Activated CD8-positive, alpha-beta T cell treated with anti-CD3 and anti-CD28 coated beads, Interleukin-2, amount 10 ng/mL, durations not matched to agents 7 days and 5 days (primary cell): ENCODE results near the gene HNRNPLL. TPM values are rescaled to one million over a fixed set of nuclear protein-coding genes. Genes with fewer than 3 reads are reported as not detected.

Source experiments
- ATAC-seq: fragments of 150-1000 bp; cut with Tn5 transposase; one replicate; pipeline ENCODE4 v1.10.0; 2021; ENCODE audit warnings: moderate library complexity
- CTCF ChIA-PET: fragments of 350-600 bp; sonication (Branson Sonifier 250); formaldehyde crosslinking; loops from one replicate; lab custom pipeline; 2021; ENCODE audit warnings: antibody characterized with exemption; lab: Charles Lee
- POLR2A ChIA-PET: fragments of 350-600 bp; sonication (Branson Sonifier 250); formaldehyde crosslinking; loops from one replicate; lab custom pipeline; 2021; ENCODE audit warnings: antibody characterized with exemption; lab: Charles Lee
- DNase-seq: peaks from one replicate; pipeline ENCODE4 v3.0.0-alpha.2; 2020
- H3K27ac Mint-ChIP-seq: one replicate; pipeline ENCODE4 v1.8.0; 2021; ENCODE audit warnings: mild to moderate bottlenecking, mixed read lengths
- H3K27me3 Mint-ChIP-seq: one replicate; pipeline ENCODE4 v1.8.0; 2021; ENCODE audit warnings: low read depth, mixed read lengths
- H3K36me3 Mint-ChIP-seq: one replicate; pipeline ENCODE4 v1.8.0; 2021; ENCODE audit warnings: low read depth, mixed read lengths
- H3K4me1 Mint-ChIP-seq: one replicate; pipeline ENCODE4 v1.8.0; 2021; ENCODE audit warnings: low read depth, mixed read lengths
- H3K4me3 Mint-ChIP-seq: one replicate; pipeline ENCODE4 v1.8.0; 2021; ENCODE audit warnings: mild to moderate bottlenecking, mixed read lengths
- H3K9me3 Mint-ChIP-seq: one replicate; pipeline ENCODE4 v1.8.0; 2022; ENCODE audit warnings: mixed read lengths; ENCODE audit not compliant: insufficient read depth
- total RNA-seq, 2 experiments: library from RNA; stranded (reverse); gene quantifications; one replicate each; pipeline ENCODE4 v1.2.3, GENCODE V29; 2021

Gene HNRNPLL
- total RNA-seq, 2 experiments from 2014 or later: 46.5 to 46.6 TPM

- no peaks in the 10 kb centered on the region for H3K9me3 Mint-ChIP-seq
- DNase-seq: no peak
- H3K4me1 Mint-ChIP-seq: peaks cover 2% of the 10 kb centered on the region
- no peak overlapping the region for H3K4me3 Mint-ChIP-seq
- no peaks in the 10 kb centered on the region for H3K36me3 Mint-ChIP-seq
- no peak for ATAC-seq
- ChIA-PET POLR2A (no interaction called here), CTCF (no interaction called here)
- H3K27ac Mint-ChIP-seq: no peak overlapping the region
- H3K27me3 Mint-ChIP-seq: peaks cover 48% of the 10 kb centered on the region
Measured at GRCh38 chr2:38529208-38529607, 73.5 kb downstream of the HNRNPLL start.

- H3K36me3 Mint-ChIP-seq: no peaks in the 10 kb centered on the region
- DNase-seq (no peak), ATAC-seq (no peak)
- ChIA-PET POLR2A (no interaction called here), CTCF (interaction anchor here (0.6 kb wide), 1 partner anchor 14 kb away, joined by 3 read pairs; no protein-coding TSS in a partner anchor)
- H3K27ac Mint-ChIP-seq: no peak overlapping the region
- no peak overlapping the region for H3K4me3 Mint-ChIP-seq
- peaks cover 2% of the 10 kb centered on the region for H3K4me1 Mint-ChIP-seq
- H3K9me3 Mint-ChIP-seq: no peaks in the 10 kb centered on the region
- peaks cover 43% of the 10 kb centered on the region for H3K27me3 Mint-ChIP-seq
Measured at GRCh38 chr2:38528534-38528933, 74.2 kb downstream of the HNRNPLL start.

- ChIA-PET CTCF (interaction anchor here (0.6 kb wide), 1 partner anchor 13 kb away, joined by 3 read pairs; no protein-coding TSS in a partner anchor), POLR2A (no interaction called here)
- ATAC-seq (peak; percentile 69), DNase-seq (peak; percentile 38)
- H3K4me3 Mint-ChIP-seq: no peak overlapping the region
- no peaks in the 10 kb centered on the region for H3K9me3 Mint-ChIP-seq
- H3K27ac Mint-ChIP-seq: no peak overlapping the region
- no peaks in the 10 kb centered on the region for H3K36me3 Mint-ChIP-seq
- H3K27me3 Mint-ChIP-seq: peaks cover 40% of the 10 kb centered on the region
- peaks cover 2% of the 10 kb centered on the region for H3K4me1 Mint-ChIP-seq
Measured at GRCh38 chr2:38528008-38528442, 74.7 kb downstream of the HNRNPLL start.

DNA sequence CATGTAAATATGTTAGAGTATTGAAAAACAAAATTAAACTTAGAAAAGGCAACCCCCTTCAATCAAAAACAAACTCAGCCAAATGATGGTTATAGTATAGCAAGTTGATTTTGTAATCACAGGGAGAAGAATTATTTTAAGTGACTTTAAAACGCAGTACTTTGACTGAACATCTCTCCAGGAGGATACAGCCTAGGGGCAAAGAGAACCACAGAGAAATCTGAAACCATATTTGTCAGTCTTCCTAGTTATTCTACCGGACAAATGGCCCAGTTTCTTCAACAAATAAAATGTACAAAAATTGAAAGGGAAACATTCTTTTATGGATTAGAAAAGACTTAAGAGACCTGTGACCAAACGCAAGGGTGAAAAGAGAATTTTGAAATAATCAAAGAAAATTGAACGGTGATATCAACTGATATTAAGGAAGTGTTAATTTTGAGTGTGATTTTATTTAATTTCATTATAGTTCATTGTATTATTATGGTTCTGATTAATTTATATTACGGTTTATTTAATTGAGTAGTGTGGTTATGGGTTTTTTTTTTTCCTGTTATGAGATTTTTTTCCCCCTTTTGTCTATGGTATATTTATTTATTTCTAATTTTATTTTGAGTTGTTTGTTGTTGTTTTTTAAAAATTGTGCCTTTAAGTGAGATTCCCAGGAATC, 75.3 kb downstream of the HNRNPLL start:
- H3K4me3 Mint-ChIP-seq: no peak overlapping the region
- POLR2A ChIA-PET: no interaction called here
- no peaks in the 10 kb centered on the region for H3K36me3 Mint-ChIP-seq
- ATAC-seq: no peak
- no peak for DNase-seq
- no peaks in the 10 kb centered on the region for H3K9me3 Mint-ChIP-seq
- H3K4me1 Mint-ChIP-seq: peaks cover 2% of the 10 kb centered on the region
- H3K27ac Mint-ChIP-seq: no peak overlapping the region
- peaks cover 38% of the 10 kb centered on the region for H3K27me3 Mint-ChIP-seq
- CTCF ChIA-PET: interaction anchor here (1.1 kb wide), 1 partner anchor 8 kb away, joined by 4 read pairs; no protein-coding TSS in a partner anchor

DNA sequence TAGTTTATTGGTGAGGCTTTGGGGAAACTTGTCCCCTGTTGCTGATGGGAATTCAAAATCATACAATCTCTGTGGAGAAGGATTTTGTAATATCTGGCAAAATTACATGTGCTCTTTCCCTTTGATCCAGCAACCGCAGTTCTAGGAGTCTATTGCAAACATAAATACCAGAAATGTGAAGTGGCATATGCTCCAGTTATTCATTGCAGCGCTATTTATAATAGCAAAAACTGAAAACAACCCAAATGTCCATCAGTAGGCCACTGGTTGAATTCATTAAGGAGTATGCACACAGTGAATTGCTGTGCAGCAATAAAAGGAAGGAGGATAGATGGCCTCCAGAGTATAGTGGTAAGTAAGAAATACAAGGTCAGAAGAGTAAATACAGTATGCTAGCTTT, 76.5 kb downstream of the HNRNPLL start:
- Mint-ChIP-seq H3K36me3 (no peaks in the 10 kb centered on the region), H3K27ac (no peak overlapping the region), H3K27me3 (peaks cover 38% of the 10 kb centered on the region), H3K4me1 (peaks cover 2% of the 10 kb centered on the region), H3K9me3 (no peaks in the 10 kb centered on the region), H3K4me3 (no peak overlapping the region)
- ChIA-PET CTCF (no interaction called here), POLR2A (no interaction called here)
- DNase-seq (no peak), ATAC-seq (no peak)

DNA sequence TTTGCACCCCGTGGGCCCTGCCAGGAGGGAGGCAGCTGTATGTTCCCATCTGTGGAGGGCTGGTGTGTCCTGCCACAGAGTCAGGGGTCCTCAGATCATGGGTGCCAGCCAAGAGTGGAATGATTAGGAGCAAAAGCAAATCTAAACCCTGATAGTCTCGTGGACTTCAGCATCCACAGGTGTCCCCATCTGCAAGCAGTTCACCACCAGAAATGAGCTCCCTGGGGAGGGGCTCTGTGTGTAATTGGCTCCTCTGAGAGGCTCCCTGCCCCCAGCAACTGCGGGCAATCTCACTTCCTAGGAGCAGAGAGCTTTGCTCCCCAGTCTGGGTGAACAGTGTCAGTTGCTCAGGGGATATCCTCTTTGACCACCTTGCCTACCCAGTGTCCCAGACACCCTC, 78.1 kb downstream of the HNRNPLL start:
- Mint-ChIP-seq H3K9me3 (no peaks in the 10 kb centered on the region), H3K27ac (no peak overlapping the region), H3K36me3 (no peaks in the 10 kb centered on the region), H3K4me1 (peaks cover 2% of the 10 kb centered on the region), H3K4me3 (no peak overlapping the region), H3K27me3 (peaks cover 35% of the 10 kb centered on the region)
- ChIA-PET CTCF (interaction anchor here (0.9 to 1.7 kb wide), 2 partner anchors 17 to 58 kb away, joined by 3 to 6 read pairs; no protein-coding TSS in a partner anchor), POLR2A (no interaction called here)
- DNase-seq (no peak), ATAC-seq (no peak)

- H3K9me3 Mint-ChIP-seq: no peaks in the 10 kb centered on the region
- no peak overlapping the region for H3K4me3 Mint-ChIP-seq
- POLR2A ChIA-PET: no interaction called here
- H3K36me3 Mint-ChIP-seq: no peaks in the 10 kb centered on the region
- ATAC-seq: no peak
- H3K27me3 Mint-ChIP-seq: peaks cover 28% of the 10 kb centered on the region
- DNase-seq: no peak
- CTCF ChIA-PET: interaction anchor here (0.9 to 1.7 kb wide), 2 partner anchors 16 to 58 kb away, joined by 3 to 6 read pairs; no protein-coding TSS in a partner anchor
- peaks cover 2% of the 10 kb centered on the region for H3K4me1 Mint-ChIP-seq
- H3K27ac Mint-ChIP-seq: no peak overlapping the region
Measured at GRCh38 chr2:38523728-38524437, 78.8 kb downstream of the HNRNPLL start.

GRCh38 chr2:38522754-38523349, 79.9 kb downstream of the HNRNPLL start:
- Mint-ChIP-seq H3K36me3 (no peaks in the 10 kb centered on the region), H3K4me1 (no peaks in the 10 kb centered on the region), H3K9me3 (no peaks in the 10 kb centered on the region), H3K4me3 (no peak overlapping the region), H3K27me3 (peaks cover 22% of the 10 kb centered on the region), H3K27ac (no peak overlapping the region)
- ChIA-PET POLR2A (no interaction called here), CTCF (no interaction called here)
- ATAC-seq (no peak), DNase-seq (no peak)

DNA sequence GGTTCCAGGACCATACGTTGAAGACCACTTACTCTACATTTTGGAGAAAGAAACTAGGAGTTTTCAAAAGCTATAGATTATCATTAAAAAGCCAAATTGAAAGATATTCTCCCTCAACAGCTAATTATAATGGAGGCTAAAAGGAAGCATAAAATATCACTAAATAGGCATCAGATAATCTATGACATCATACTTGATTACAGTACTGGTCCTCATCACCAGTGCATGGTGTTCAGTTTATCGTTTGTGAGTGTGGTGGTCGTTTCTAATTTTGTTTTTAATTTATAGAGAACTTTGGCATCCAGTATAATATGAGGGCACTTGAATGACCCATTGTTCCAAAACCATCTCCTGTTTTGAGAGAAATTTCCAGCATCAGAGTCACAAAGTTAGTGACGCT, 80.9 kb downstream of the HNRNPLL start:
- ChIA-PET POLR2A (no interaction called here), CTCF (interaction anchor here (1.7 kb wide), 1 partner anchor 14 kb away, joined by 5 read pairs; no protein-coding TSS in a partner anchor)
- Mint-ChIP-seq H3K4me3 (no peak overlapping the region), H3K27ac (no peak overlapping the region), H3K4me1 (no peaks in the 10 kb centered on the region), H3K27me3 (peaks cover 16% of the 10 kb centered on the region), H3K36me3 (no peaks in the 10 kb centered on the region), H3K9me3 (no peaks in the 10 kb centered on the region)
- DNase-seq (no peak), ATAC-seq (no peak)

GRCh38 chr2:38517284-38517683, 85.4 kb downstream of the HNRNPLL start:
- Mint-ChIP-seq H3K9me3 (no peaks in the 10 kb centered on the region), H3K27me3 (peaks cover 6% of the 10 kb centered on the region), H3K4me1 (no peaks in the 10 kb centered on the region), H3K27ac (no peak overlapping the region), H3K36me3 (no peaks in the 10 kb centered on the region), H3K4me3 (no peak overlapping the region)
- POLR2A ChIA-PET: no interaction called here
- CTCF ChIA-PET: no interaction called here
- no peak for ATAC-seq
- no peak for DNase-seq

DNA sequence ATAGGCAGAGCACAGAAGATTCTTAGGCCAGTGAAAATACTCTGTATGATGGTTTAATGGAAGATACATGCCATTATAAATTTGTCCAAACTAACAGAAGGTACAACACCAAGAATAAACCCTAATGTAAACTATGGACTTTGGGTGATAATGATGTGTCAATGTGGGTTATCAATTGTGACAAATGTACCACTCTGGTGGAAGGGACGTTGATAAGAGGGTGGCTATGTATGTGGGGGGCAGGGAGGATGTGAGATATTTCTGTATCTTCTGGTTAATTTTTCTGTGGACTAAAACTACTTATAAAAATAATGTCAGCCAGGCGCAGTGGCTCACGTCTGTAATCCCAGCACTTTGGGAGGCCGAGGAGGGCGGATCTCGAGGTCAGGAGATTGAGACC, 86.2 kb downstream of the HNRNPLL start:
- ChIA-PET POLR2A (no interaction called here), CTCF (no interaction called here)
- Mint-ChIP-seq H3K36me3 (no peaks in the 10 kb centered on the region), H3K4me1 (no peaks in the 10 kb centered on the region), H3K27me3 (peaks cover 6% of the 10 kb centered on the region), H3K4me3 (no peak overlapping the region), H3K9me3 (no peaks in the 10 kb centered on the region), H3K27ac (no peak overlapping the region)
- ATAC-seq (no peak), DNase-seq (no peak)

- ChIA-PET CTCF (no interaction called here), POLR2A (no interaction called here)
- Mint-ChIP-seq H3K9me3 (no peaks in the 10 kb centered on the region), H3K4me1 (no peaks in the 10 kb centered on the region), H3K36me3 (no peaks in the 10 kb centered on the region), H3K27me3 (peaks cover 6% of the 10 kb centered on the region), H3K4me3 (no peak overlapping the region), H3K27ac (no peak overlapping the region)
- no peak for ATAC-seq
- no peak for DNase-seq
Measured at GRCh38 chr2:38516122-38516521, 86.6 kb downstream of the HNRNPLL start.
